Mesendoderm (in vitro differentiated cells): ENCODE measurements around the gene ITGA11.

Experiments
- DNase-seq: peaks from one replicate; pipeline ENCODE4 v3.0.0; 2013
- H2AK5ac ChIP-seq: 2 replicates; pipeline ENCODE4 v1.6.1; 2013; ENCODE audit warnings: low read length, inconsistent platforms
- H2BK120ac ChIP-seq: 2 replicates; pipeline ENCODE4 v1.6.1; 2013; ENCODE audit warnings: low read depth, mild to moderate bottlenecking, low read length, moderate library complexity, mixed read lengths
- H2BK15ac ChIP-seq: replicated peaks from 2 replicates; pipeline ENCODE4 v1.6.1; 2013; ENCODE audit warnings: low read depth, mild to moderate bottlenecking, moderate library complexity
- H2BK5ac ChIP-seq: 2 replicates; pipeline ENCODE4 v1.6.1; 2013; ENCODE audit warnings: low read length, inconsistent platforms
- H3K18ac ChIP-seq: 2 replicates; pipeline ENCODE4 v1.6.1; 2013; ENCODE audit warnings: mild to moderate bottlenecking, low read length, mixed read lengths
- H3K23ac ChIP-seq: one replicate; pipeline ENCODE4 v1.6.1; 2013; ENCODE audit warnings: low read length
- H3K27ac ChIP-seq: 2 replicates; pipeline ENCODE4 v1.5.1; 2013; ENCODE audit warnings: low read depth, mild to moderate bottlenecking, inconsistent platforms, low read length, moderate library complexity
- H3K27me3 ChIP-seq: 2 replicates; pipeline ENCODE4 v1.6.1; 2013; ENCODE audit warnings: low read length, control low read depth, mild to moderate bottlenecking, inconsistent platforms; ENCODE audit not compliant: insufficient read depth, poor library complexity
- H3K36me3 ChIP-seq: 2 replicates; pipeline ENCODE4 v1.6.1; 2013; ENCODE audit warnings: low read length, inconsistent platforms; ENCODE audit not compliant: control insufficient read depth, insufficient read depth
- H3K4ac ChIP-seq: one replicate; pipeline ENCODE4 v1.6.1; 2013; ENCODE audit warnings: low read depth, mild to moderate bottlenecking, low read length, moderate library complexity
- H3K4me1 ChIP-seq: 2 replicates; pipeline ENCODE4 v1.6.1; 2013; ENCODE audit warnings: low read depth, low read length, inconsistent platforms; ENCODE audit not compliant: control insufficient read depth
- H3K4me2 ChIP-seq: 2 replicates; pipeline ENCODE4 v1.6.1; 2013; ENCODE audit warnings: low read length
- H3K4me3 ChIP-seq: 2 replicates; pipeline ENCODE4 v1.5.1; 2013; ENCODE audit warnings: mild to moderate bottlenecking, low read length
- H3K56ac ChIP-seq: one replicate; pipeline ENCODE4 v1.6.1; 2013; ENCODE audit warnings: low read length
- H3K79me1 ChIP-seq: 2 replicates; pipeline ENCODE4 v1.6.1; 2013; ENCODE audit warnings: low read length, inconsistent platforms
- H3K79me2 ChIP-seq: 2 replicates; pipeline ENCODE4 v1.6.1; 2013; ENCODE audit warnings: mild to moderate bottlenecking, low read length; ENCODE audit not compliant: control insufficient read depth, insufficient read depth
- H3K9ac ChIP-seq: 2 replicates; pipeline ENCODE4 v1.6.1; 2013; ENCODE audit warnings: low read length, inconsistent platforms
- H4K5ac ChIP-seq: one replicate; pipeline ENCODE4 v1.6.1; 2013; ENCODE audit warnings: low read length
- H4K8ac ChIP-seq: one replicate; pipeline ENCODE4 v1.6.1; 2013; ENCODE audit warnings: low read depth, mild to moderate bottlenecking, control low read depth, low read length, moderate library complexity
- WGBS: extraction: QIAGEN DNeasy Blood & Tissue Kit; methylation state at CpG from one replicate; pipeline ENCODE4 v1.1.7; 2013; ENCODE audit warnings: low lambda C conversion rate, missing lambda C conversion rate; ENCODE audit not compliant: insufficient coverage; ENCODE audit errors: extremely low coverage; 5-methylcytosine and 5-hydroxymethylcytosine counted together

The ITGA11 gene

DNA sequence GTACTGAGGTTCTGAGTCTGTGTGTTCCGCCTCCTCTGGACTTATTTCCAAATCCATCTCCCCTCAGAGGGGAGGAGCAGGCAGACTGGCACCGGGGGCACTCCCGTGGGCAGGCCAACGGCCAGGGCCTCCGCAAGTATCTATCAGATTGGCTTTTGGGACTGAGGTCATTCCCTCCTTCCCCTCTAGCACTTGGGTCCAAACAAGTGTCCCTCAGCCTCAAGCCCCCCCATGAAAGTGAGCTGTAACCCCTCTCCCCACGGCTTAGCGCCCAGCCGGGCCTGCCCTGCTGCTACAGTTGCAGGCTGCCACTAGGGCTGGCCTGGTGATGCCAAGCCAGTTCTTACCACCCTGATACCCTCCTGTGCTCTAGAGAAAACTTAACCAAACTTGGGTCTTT, 17.4 kb downstream of the ITGA11 start:
- H2BK5ac ChIP-seq, result no peak overlapping the region
- H2BK120ac ChIP-seq, result no peak overlapping the region
- no peaks in the 10 kb centered on the region for H3K27me3 ChIP-seq
- no peak for DNase-seq
- no peak overlapping the region for H3K4me2 ChIP-seq
- H3K4me1 ChIP-seq, result peaks cover under 1% of the 10 kb centered on the region
- H4K5ac ChIP-seq, result no peak overlapping the region
- no peaks in the 10 kb centered on the region for H3K79me1 ChIP-seq
- H4K8ac ChIP-seq, result no peak overlapping the region
- H3K18ac ChIP-seq, result no peak overlapping the region
- no peak overlapping the region for H3K4me3 ChIP-seq
- no peaks in the 10 kb centered on the region for H3K36me3 ChIP-seq
- no peak overlapping the region for H3K23ac ChIP-seq
- H3K4ac ChIP-seq, result no peak overlapping the region
- no peaks in the 10 kb centered on the region for H3K79me2 ChIP-seq
- no peak overlapping the region for H3K56ac ChIP-seq
- WGBS, result no CpG with 5 or more reads among the region's 8 CpGs
- no peak overlapping the region for H2AK5ac ChIP-seq
- no peak overlapping the region for H2BK15ac ChIP-seq
- no peak overlapping the region for H3K27ac ChIP-seq
- H3K9ac ChIP-seq, result no peak overlapping the region

DNA sequence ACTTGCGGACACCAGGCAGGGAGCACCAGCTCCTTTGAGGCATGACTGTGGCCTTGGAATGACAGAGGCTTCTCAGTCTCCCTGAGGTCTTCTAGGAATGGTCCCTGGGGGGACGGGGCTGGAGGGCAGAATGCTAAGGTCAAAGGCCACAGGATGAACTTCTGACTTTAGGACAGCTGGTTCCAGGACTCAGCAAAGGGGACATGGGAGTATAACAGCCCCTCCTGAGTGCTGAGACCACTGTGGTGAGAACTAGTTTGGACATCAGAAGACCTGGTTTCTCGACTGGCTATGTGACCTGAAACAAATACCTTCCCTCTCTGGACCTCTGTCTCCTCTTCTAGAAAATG, 17.8 kb downstream of the ITGA11 start:
- H2BK5ac ChIP-seq, result no peak overlapping the region
- no peak overlapping the region for H4K8ac ChIP-seq
- H3K4me2 ChIP-seq, result no peak overlapping the region
- H3K4me3 ChIP-seq, result no peak overlapping the region
- no peak for DNase-seq
- H2BK15ac ChIP-seq, result no peak overlapping the region
- no peak overlapping the region for H3K23ac ChIP-seq
- no peak overlapping the region for H3K18ac ChIP-seq
- WGBS, result no CpG with 5 or more reads among the region's 3 CpGs
- no peak overlapping the region for H2AK5ac ChIP-seq
- H3K4me1 ChIP-seq, result no peaks in the 10 kb centered on the region
- no peak overlapping the region for H3K27ac ChIP-seq
- no peaks in the 10 kb centered on the region for H3K36me3 ChIP-seq
- no peak overlapping the region for H3K4ac ChIP-seq
- H2BK120ac ChIP-seq, result no peak overlapping the region
- no peaks in the 10 kb centered on the region for H3K27me3 ChIP-seq
- H3K79me2 ChIP-seq, result no peaks in the 10 kb centered on the region
- H4K5ac ChIP-seq, result no peak overlapping the region
- no peak overlapping the region for H3K56ac ChIP-seq
- no peak overlapping the region for H3K9ac ChIP-seq
- H3K79me1 ChIP-seq, result no peaks in the 10 kb centered on the region

DNA sequence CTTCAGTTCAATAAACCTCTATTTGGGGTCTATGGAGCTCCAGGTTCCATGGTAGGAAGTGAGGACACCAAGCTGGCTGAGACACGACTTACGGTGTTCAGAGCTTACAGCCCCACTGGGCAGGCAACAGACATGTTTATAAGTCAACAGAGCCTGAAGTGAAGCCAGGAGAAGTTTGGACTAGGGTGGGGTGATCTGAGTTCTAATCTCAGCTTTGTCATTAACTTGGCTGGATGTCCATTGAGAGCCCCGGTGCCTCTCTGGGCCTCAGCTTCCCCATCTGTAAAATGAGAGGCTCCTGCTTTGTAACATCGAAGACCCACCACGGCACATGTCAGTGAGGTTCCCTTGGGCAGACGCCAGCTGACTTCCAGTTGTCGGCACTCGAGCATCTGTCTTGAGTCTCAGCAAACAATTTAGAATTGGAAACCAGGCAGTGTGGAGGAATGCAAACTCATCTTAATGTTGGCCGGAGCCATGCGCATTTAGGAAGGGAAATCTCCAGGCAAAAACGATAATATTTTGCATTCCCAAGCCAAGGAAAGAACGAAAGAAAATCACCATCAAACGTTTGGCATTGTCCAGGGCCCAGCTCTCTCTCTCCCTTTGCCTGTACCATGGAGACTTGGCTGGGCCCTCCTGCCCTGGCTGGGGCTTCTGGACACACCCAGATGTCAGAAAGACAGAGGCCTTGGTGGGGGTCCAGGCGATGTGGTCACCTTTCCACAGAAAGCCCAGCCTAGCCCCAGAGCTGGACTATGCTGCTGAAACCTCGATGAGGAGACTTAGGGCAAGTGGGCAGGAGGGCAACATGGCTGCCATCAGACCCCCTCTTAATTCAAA, 18.4 kb downstream of the ITGA11 start:
- Histone ChIP-seq H3K79me1 (no peaks in the 10 kb centered on the region), H2BK15ac (no peak overlapping the region), H3K4me1 (no peaks in the 10 kb centered on the region), H3K27me3 (no peaks in the 10 kb centered on the region), H3K18ac (no peak overlapping the region), H4K8ac (no peak overlapping the region), H4K5ac (no peak overlapping the region), H3K27ac (no peak overlapping the region), H3K9ac (no peak overlapping the region), H3K4ac (no peak overlapping the region), H2BK120ac (no peak overlapping the region), H3K79me2 (no peaks in the 10 kb centered on the region), H3K4me3 (no peak overlapping the region), H2AK5ac (no peak overlapping the region), H3K4me2 (no peak overlapping the region), H2BK5ac (no peak overlapping the region), H3K23ac (no peak overlapping the region), H3K36me3 (no peaks in the 10 kb centered on the region), H3K56ac (no peak overlapping the region)
- DNase-seq, result no peak
- no CpG with 5 or more reads among the region's 15 CpGs for WGBS

DNA sequence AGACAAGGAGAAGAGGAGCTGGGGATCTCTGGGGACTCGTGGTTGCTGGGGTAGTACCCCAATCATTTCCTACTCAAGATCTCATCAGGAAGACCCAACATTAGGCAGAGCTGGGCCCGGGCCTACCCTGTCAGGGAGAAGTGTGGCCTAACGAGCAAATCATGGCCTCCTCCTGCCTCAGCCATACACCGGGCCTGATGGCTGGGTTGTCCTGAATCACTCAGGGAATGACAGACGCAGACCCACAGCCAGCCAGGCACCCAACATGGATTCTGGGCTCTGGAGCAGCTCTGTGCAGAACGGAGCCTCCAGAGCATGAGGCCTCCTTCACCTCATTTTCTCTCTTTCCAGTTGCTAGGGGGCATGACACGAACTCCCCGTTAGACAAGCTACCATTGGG, 19.7 kb downstream of the ITGA11 start:
- no peak overlapping the region for H4K5ac ChIP-seq
- no peaks in the 10 kb centered on the region for H3K4me1 ChIP-seq
- H3K27me3 ChIP-seq, result no peaks in the 10 kb centered on the region
- H3K36me3 ChIP-seq, result no peaks in the 10 kb centered on the region
- WGBS, result no CpG with 5 or more reads among the region's 8 CpGs
- H2AK5ac ChIP-seq, result no peak overlapping the region
- H2BK5ac ChIP-seq, result no peak overlapping the region
- H3K4ac ChIP-seq, result no peak overlapping the region
- no peak overlapping the region for H4K8ac ChIP-seq
- H2BK15ac ChIP-seq, result no peak overlapping the region
- H3K79me1 ChIP-seq, result no peaks in the 10 kb centered on the region
- H2BK120ac ChIP-seq, result no peak overlapping the region
- no peak overlapping the region for H3K18ac ChIP-seq
- no peak for DNase-seq
- no peak overlapping the region for H3K4me2 ChIP-seq
- H3K9ac ChIP-seq, result no peak overlapping the region
- no peak overlapping the region for H3K56ac ChIP-seq
- H3K23ac ChIP-seq, result no peak overlapping the region
- no peaks in the 10 kb centered on the region for H3K79me2 ChIP-seq
- no peak overlapping the region for H3K27ac ChIP-seq
- H3K4me3 ChIP-seq, result no peak overlapping the region

DNA sequence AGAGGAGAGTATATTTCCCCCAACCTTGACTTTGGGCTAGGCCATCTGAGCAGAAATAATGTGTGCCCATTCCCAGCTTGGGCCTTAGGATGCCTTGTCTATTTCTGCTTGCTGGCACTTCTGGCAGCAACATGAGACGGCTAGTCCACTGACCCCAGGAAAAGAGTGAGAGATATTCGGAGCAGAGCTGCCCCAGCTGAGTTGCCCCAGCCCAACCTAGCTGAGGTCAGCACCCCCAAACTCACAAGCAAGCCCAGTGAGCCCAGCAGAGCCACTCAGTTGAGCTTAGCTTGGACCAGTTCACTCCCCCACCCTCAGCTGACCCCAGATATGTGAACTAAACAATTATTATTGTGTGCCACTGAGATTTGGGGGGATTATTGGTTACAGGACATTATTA, 20.2 kb downstream of the ITGA11 start:
- H3K4me3 ChIP-seq, result no peak overlapping the region
- no CpG with 5 or more reads among the region's 2 CpGs for WGBS

DNA sequence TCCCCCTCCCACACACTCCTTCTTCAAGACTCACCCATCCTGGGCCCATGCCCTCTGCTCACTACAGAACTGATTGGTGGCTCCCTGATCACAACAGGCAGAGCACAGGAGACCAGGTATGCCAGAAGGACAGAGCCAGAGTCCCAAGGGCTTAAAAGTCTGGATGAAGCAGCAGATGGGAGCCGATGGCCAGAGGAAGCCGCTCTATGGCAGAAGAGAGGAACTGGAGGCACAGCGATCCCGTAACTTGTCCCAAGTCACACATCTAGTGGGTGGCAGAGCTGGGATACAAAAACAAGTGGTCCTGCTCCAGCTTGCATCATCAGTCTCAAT, 20.7 kb downstream of the ITGA11 start:
- no peak for DNase-seq
- Histone ChIP-seq H3K9ac (no peak overlapping the region), H4K5ac (no peak overlapping the region), H2AK5ac (no peak overlapping the region), H3K56ac (no peak overlapping the region), H2BK120ac (no peak overlapping the region), H3K27ac (no peak overlapping the region), H3K4me1 (no peaks in the 10 kb centered on the region), H3K23ac (no peak overlapping the region), H3K79me1 (no peaks in the 10 kb centered on the region), H3K4ac (no peak overlapping the region), H2BK5ac (no peak overlapping the region), H3K36me3 (no peaks in the 10 kb centered on the region), H3K4me2 (no peak overlapping the region), H3K27me3 (no peaks in the 10 kb centered on the region), H2BK15ac (no peak overlapping the region), H3K18ac (no peak overlapping the region), H3K4me3 (no peak overlapping the region), H3K79me2 (no peaks in the 10 kb centered on the region), H4K8ac (no peak overlapping the region)
- WGBS, result no CpG with 5 or more reads among the region's 4 CpGs

More for the DNA sequence above, 20.2 kb downstream of the ITGA11 start:
- Histone ChIP-seq H3K4ac (no peak overlapping the region), H3K9ac (no peak overlapping the region), H3K18ac (no peak overlapping the region), H3K79me1 (no peaks in the 10 kb centered on the region), H3K4me2 (no peak overlapping the region), H3K36me3 (no peaks in the 10 kb centered on the region), H3K79me2 (no peaks in the 10 kb centered on the region), H4K5ac (no peak overlapping the region), H2BK15ac (no peak overlapping the region), H3K27ac (no peak overlapping the region), H2BK5ac (no peak overlapping the region), H4K8ac (no peak overlapping the region), H3K56ac (no peak overlapping the region), H3K27me3 (no peaks in the 10 kb centered on the region), H3K23ac (no peak overlapping the region), H3K4me1 (no peaks in the 10 kb centered on the region), H2BK120ac (no peak overlapping the region), H2AK5ac (no peak overlapping the region)
- DNase-seq, result no peak
